ENCODE data around the gene CYP4F22.
"Not testable (repeated sequence)": the region's sequence is repeated elsewhere in the genome, so short reads cannot be mapped to it uniquely, and the experiment has no call there.

The CYP4F22 gene

GRCh38 chr19:15468675-15469512, 39.4 kb upstream of the CYP4F22 start:
- no peaks in the 10 kb centered on the region for H3K9me3 ChIP-seq (replicated peaks; ENCODE audit: insufficient read depth, low read length)
- no peaks in the 10 kb centered on the region for H3K9me2 ChIP-seq (replicated peaks; ENCODE audit: insufficient read depth, low read length)
- no peak overlapping the region for H3K4me3 ChIP-seq (ENCODE audit: low read length)
- no peak overlapping the region for H3K4me2 ChIP-seq (ENCODE audit: low read depth, low read length)
- no peaks in the 10 kb centered on the region for H3K27me3 ChIP-seq (replicated peaks; ENCODE audit: insufficient read depth, low read length)
- H4K20me1 ChIP-seq (ENCODE audit: insufficient read depth, low read length): no peaks in the 10 kb centered on the region
- TF ChIP-seq EZH2phosphoT487 (IDR thresholded peaks at IDR 0.05; ENCODE audit: low read length): no peak
- TF ChIP-seq CTCF (IDR thresholded peaks at IDR 0.05; ENCODE audit: low read length): no peak
- TF ChIP-seq EZH2 (optimal IDR thresholded peaks at IDR 0.05; ENCODE audit: low read depth, low read length): no peak
- H3K27ac ChIP-seq (ENCODE audit: low read length): no peak overlapping the region
- H3K79me2 ChIP-seq (ENCODE audit: low read length): peaks cover 13% of the 10 kb centered on the region
- peaks cover 28% of the 10 kb centered on the region for H3F3A ChIP-seq (ENCODE audit: insufficient read depth, low read length)
- no peak for DNase-seq
- no peak overlapping the region for H2AFZ ChIP-seq (ENCODE audit: low read length)
- no peaks in the 10 kb centered on the region for H3K36me3 ChIP-seq (replicated peaks; ENCODE audit: insufficient read depth, low read length)
- no peak overlapping the region for H3K9ac ChIP-seq (ENCODE audit: low read length)
- H3K4me1 ChIP-seq (ENCODE audit: low read length): peaks cover 24% of the 10 kb centered on the region

GRCh38 chr19:15469513-15470297, 38.6 kb upstream of the CYP4F22 start:
- H3K4me2 ChIP-seq (ENCODE audit: low read depth, low read length): peak overlapping the region; percentile 37; the same call in 1 of the 2 replicates
- DNase-seq: no peak
- no peaks in the 10 kb centered on the region for H4K20me1 ChIP-seq (ENCODE audit: insufficient read depth, low read length)
- peaks cover 22% of the 10 kb centered on the region for H3K4me1 ChIP-seq (ENCODE audit: low read length)
- no peak overlapping the region for H3K27ac ChIP-seq (ENCODE audit: low read length)
- H3K9me3 ChIP-seq (replicated peaks; ENCODE audit: insufficient read depth, low read length): no peaks in the 10 kb centered on the region
- H3K9me2 ChIP-seq (replicated peaks; ENCODE audit: insufficient read depth, low read length): no peaks in the 10 kb centered on the region
- H3K36me3 ChIP-seq (replicated peaks; ENCODE audit: insufficient read depth, low read length): no peaks in the 10 kb centered on the region
- no peaks in the 10 kb centered on the region for H3K27me3 ChIP-seq (replicated peaks; ENCODE audit: insufficient read depth, low read length)
- no peak overlapping the region for H3K9ac ChIP-seq (ENCODE audit: low read length)
- no peak overlapping the region for H2AFZ ChIP-seq (ENCODE audit: low read length)
- H3K4me3 ChIP-seq (ENCODE audit: low read length): no peak overlapping the region
- H3K79me2 ChIP-seq (ENCODE audit: low read length): peaks cover 5% of the 10 kb centered on the region
- peaks cover 21% of the 10 kb centered on the region for H3F3A ChIP-seq (ENCODE audit: insufficient read depth, low read length)
- no peak for TF ChIP-seq EZH2phosphoT487 (IDR thresholded peaks at IDR 0.05; ENCODE audit: low read length)
- TF ChIP-seq CTCF (IDR thresholded peaks at IDR 0.05; ENCODE audit: low read length): no peak
- TF ChIP-seq EZH2 (optimal IDR thresholded peaks at IDR 0.05; ENCODE audit: low read depth, low read length): no peak

GRCh38 chr19:15471639-15472101, 36.7 kb upstream of the CYP4F22 start:
- H3F3A ChIP-seq (ENCODE audit: insufficient read depth, low read length): peaks cover 8% of the 10 kb centered on the region
- peaks cover 8% of the 10 kb centered on the region for H3K4me1 ChIP-seq (ENCODE audit: low read length)
- no peak overlapping the region for H3K9ac ChIP-seq (ENCODE audit: low read length)
- H3K27ac ChIP-seq (ENCODE audit: low read length): no peak overlapping the region
- no peak overlapping the region for H3K4me2 ChIP-seq (ENCODE audit: low read depth, low read length)
- H3K27me3 ChIP-seq (replicated peaks; ENCODE audit: insufficient read depth, low read length): no peaks in the 10 kb centered on the region
- no peak for DNase-seq
- TF ChIP-seq EZH2phosphoT487 (IDR thresholded peaks at IDR 0.05; ENCODE audit: low read length): no peak
- TF ChIP-seq CTCF (IDR thresholded peaks at IDR 0.05; ENCODE audit: low read length): no peak
- no peak for TF ChIP-seq EZH2 (optimal IDR thresholded peaks at IDR 0.05; ENCODE audit: low read depth, low read length)
- no peaks in the 10 kb centered on the region for H3K9me3 ChIP-seq (replicated peaks; ENCODE audit: insufficient read depth, low read length)
- no peaks in the 10 kb centered on the region for H4K20me1 ChIP-seq (ENCODE audit: insufficient read depth, low read length)
- no peaks in the 10 kb centered on the region for H3K36me3 ChIP-seq (replicated peaks; ENCODE audit: insufficient read depth, low read length)
- H2AFZ ChIP-seq (ENCODE audit: low read length): no peak overlapping the region
- H3K4me3 ChIP-seq (ENCODE audit: low read length): no peak overlapping the region
- H3K9me2 ChIP-seq (replicated peaks; ENCODE audit: insufficient read depth, low read length): no peaks in the 10 kb centered on the region
- no peaks in the 10 kb centered on the region for H3K79me2 ChIP-seq (ENCODE audit: low read length)

GRCh38 chr19:15473821-15474220, 34.5 kb upstream of the CYP4F22 start:
- not testable (repeated sequence) for H2AFZ ChIP-seq (ENCODE audit: low read length); H3K79me2 ChIP-seq (ENCODE audit: low read length); H3K9me2 ChIP-seq (replicated peaks; ENCODE audit: insufficient read depth, low read length); H3K27me3 ChIP-seq (replicated peaks; ENCODE audit: insufficient read depth, low read length); H3K36me3 ChIP-seq (replicated peaks; ENCODE audit: insufficient read depth, low read length); H3F3A ChIP-seq (ENCODE audit: insufficient read depth, low read length); H3K4me2 ChIP-seq (ENCODE audit: low read depth, low read length); H3K9ac ChIP-seq (ENCODE audit: low read length); H3K4me3 ChIP-seq (ENCODE audit: low read length); DNase-seq; H3K4me1 ChIP-seq (ENCODE audit: low read length); H3K9me3 ChIP-seq (replicated peaks; ENCODE audit: insufficient read depth, low read length); H4K20me1 ChIP-seq (ENCODE audit: insufficient read depth, low read length); H3K27ac ChIP-seq (ENCODE audit: low read length)
